ENCODE data around the gene PRDM5. TPM values are rescaled to one million over a fixed set of nuclear protein-coding genes. Genes with fewer than 3 reads are reported as not detected.
"Not testable (repeated sequence)": the region's sequence is repeated elsewhere in the genome, so short reads cannot be mapped to it uniquely, and the experiment has no call there.

Gene PRDM5
- total and polyA plus RNA-seq, 2 donors = 1.8 to 5.1 TPM

- H3K4me1 ChIP-seq (ENCODE audit: control insufficient read depth in 2 of 2, insufficient read depth in 2 of 2, low read length in 2 of 2) = no peaks in the 10 kb centered on the region
- no peak overlapping the region for H3K27ac ChIP-seq (ENCODE audit: low read depth in 1 of 2, low read length in 1 of 2)
- H3K27me3 ChIP-seq (ENCODE audit: control insufficient read depth in 2 of 2, insufficient read depth in 1 of 2, low read length in 1 of 2) = no peaks in the 10 kb centered on the region
- DNase-seq (ENCODE audit: low read depth in 6 of 9, low spot score in 9 of 9) = no peak
- no peak overlapping the region for H3K4me3 ChIP-seq (ENCODE audit: low read length in 2 of 2)
- no peaks in the 10 kb centered on the region for H3K36me3 ChIP-seq (ENCODE audit: control insufficient read depth in 2 of 2, insufficient read depth in 2 of 2, low read length in 1 of 2)
- WGBS = 93% methylated on average over 3 of the region's 3 CpGs
- H3K9me3 ChIP-seq (ENCODE audit: control insufficient read depth in 2 of 2, insufficient read depth in 1 of 2, low read length in 1 of 2) = no peaks in the 10 kb centered on the region
Measured at GRCh38 chr4:120664851-120665250, 257.7 kb downstream of the PRDM5 start.

GRCh38 chr4:120659616-120660170, 262.8 kb downstream of the PRDM5 start:
- Histone ChIP-seq H3K4me1 (ENCODE audit: control insufficient read depth in 2 of 2, insufficient read depth in 2 of 2, low read length in 2 of 2) (no peaks in the 10 kb centered on the region), H3K36me3 (ENCODE audit: control insufficient read depth in 2 of 2, insufficient read depth in 2 of 2, low read length in 1 of 2) (no peaks in the 10 kb centered on the region), H3K27ac (ENCODE audit: low read depth in 1 of 2, low read length in 1 of 2) (no peak overlapping the region), H3K27me3 (ENCODE audit: control insufficient read depth in 2 of 2, insufficient read depth in 1 of 2, low read length in 1 of 2) (no peaks in the 10 kb centered on the region), H3K9me3 (ENCODE audit: control insufficient read depth in 2 of 2, insufficient read depth in 1 of 2, low read length in 1 of 2) (no peaks in the 10 kb centered on the region), H3K4me3 (ENCODE audit: low read length in 2 of 2) (no peak overlapping the region)
- WGBS = 95% methylated on average over 7 of the region's 7 CpGs
- no peak for DNase-seq (ENCODE audit: low read depth in 6 of 9, low spot score in 9 of 9)

- no peaks in the 10 kb centered on the region for H3K9me3 ChIP-seq (ENCODE audit: control insufficient read depth in 2 of 2, insufficient read depth in 1 of 2, low read length in 1 of 2)
- H3K27ac ChIP-seq (ENCODE audit: low read depth in 1 of 2, low read length in 1 of 2) = no peak overlapping the region
- 13% methylated on average over 7 of the region's 7 CpGs for WGBS
- H3K36me3 ChIP-seq (ENCODE audit: control insufficient read depth in 2 of 2, insufficient read depth in 2 of 2, low read length in 1 of 2) = no peaks in the 10 kb centered on the region
- H3K27me3 ChIP-seq (ENCODE audit: control insufficient read depth in 2 of 2, insufficient read depth in 1 of 2, low read length in 1 of 2) = no peaks in the 10 kb centered on the region
- no peak overlapping the region for H3K4me3 ChIP-seq (ENCODE audit: low read length in 2 of 2)
- peak in 1 of 9 donors; percentile 3 for DNase-seq (ENCODE audit: low read depth in 6 of 9, low spot score in 9 of 9)
- H3K4me1 ChIP-seq (ENCODE audit: control insufficient read depth in 2 of 2, insufficient read depth in 2 of 2, low read length in 2 of 2) = no peaks in the 10 kb centered on the region
Measured at GRCh38 chr4:120658772-120659171, 263.8 kb downstream of the PRDM5 start.

- Histone ChIP-seq H3K27ac (ENCODE audit: low read depth in 1 of 2, low read length in 1 of 2) (no peak overlapping the region), H3K4me3 (ENCODE audit: low read length in 2 of 2) (no peak overlapping the region), H3K36me3 (ENCODE audit: control insufficient read depth in 2 of 2, insufficient read depth in 2 of 2, low read length in 1 of 2) (no peaks in the 10 kb centered on the region), H3K27me3 (ENCODE audit: control insufficient read depth in 2 of 2, insufficient read depth in 1 of 2, low read length in 1 of 2) (no peaks in the 10 kb centered on the region), H3K4me1 (ENCODE audit: control insufficient read depth in 2 of 2, insufficient read depth in 2 of 2, low read length in 2 of 2) (no peaks in the 10 kb centered on the region), H3K9me3 (ENCODE audit: control insufficient read depth in 2 of 2, insufficient read depth in 1 of 2, low read length in 1 of 2) (no peaks in the 10 kb centered on the region)
- no peak for DNase-seq (ENCODE audit: low read depth in 6 of 9, low spot score in 9 of 9)
- 96% methylated on average over 2 of the region's 2 CpGs for WGBS
Measured at GRCh38 chr4:120653804-120654573, 268.5 kb downstream of the PRDM5 start.

GRCh38 chr4:120648336-120648735, 274.2 kb downstream of the PRDM5 start:
- H3K4me3 ChIP-seq (ENCODE audit: low read length in 2 of 2) = not testable (repeated sequence)
- 98% methylated on average over 8 of the region's 10 CpGs for WGBS

More at GRCh38 chr4:120648336-120648735, 274.2 kb downstream of the PRDM5 start:
- not testable (repeated sequence) for DNase-seq (ENCODE audit: low read depth in 6 of 9, low spot score in 9 of 9); H3K4me1 ChIP-seq (ENCODE audit: control insufficient read depth in 2 of 2, insufficient read depth in 2 of 2, low read length in 2 of 2); H3K9me3 ChIP-seq (ENCODE audit: control insufficient read depth in 2 of 2, insufficient read depth in 1 of 2, low read length in 1 of 2); H3K27me3 ChIP-seq (ENCODE audit: control insufficient read depth in 2 of 2, insufficient read depth in 1 of 2, low read length in 1 of 2); H3K36me3 ChIP-seq (ENCODE audit: control insufficient read depth in 2 of 2, insufficient read depth in 2 of 2, low read length in 1 of 2); H3K27ac ChIP-seq (ENCODE audit: low read depth in 1 of 2, low read length in 1 of 2)

Other genes starting within 250 kb of the PRDM5 start
- 3.1 TPM for gene NDNF, start 149.8 kb upstream of the PRDM5 start, total RNA-seq
- gene NDNF, start 149.8 kb upstream of the PRDM5 start, polyA plus RNA-seq = 2.8 TPM
- 3.5 TPM for gene TNIP3, start 241.6 kb upstream of the PRDM5 start, total RNA-seq
- 2.1 TPM for gene TNIP3, start 241.6 kb upstream of the PRDM5 start, polyA plus RNA-seq